ENCODE results near the gene CDC34.
A peak's percentile ranks its signal among the peaks of the same experiment; 100 is the strongest.

GRCh38 chr19:531753-532560 is at the start of gene CDC34:
- TF ChIP-seq EP300 (IDR thresholded peaks at IDR 0.05; ENCODE audit: borderline replicate concordance) (no peak), CEBPB (IDR thresholded peaks at IDR 0.05) (no peak), RAD21 (IDR thresholded peaks at IDR 0.05; ENCODE audit: low read depth) (no peak), ZBTB7A (IDR thresholded peaks at IDR 0.05; ENCODE audit: low read depth) (peak; percentile 88), MAX (IDR thresholded peaks at IDR 0.05) (no peak), EGR1 (IDR thresholded peaks at IDR 0.05) (no peak), TEAD4 (IDR thresholded peaks at IDR 0.05) (no peak), REST (IDR thresholded peaks at IDR 0.05; ENCODE audit: low read depth) (no peak), TAF1 (IDR thresholded peaks at IDR 0.05; ENCODE audit: low read depth) (peak; percentile 44; the same call in 1 of the 2 replicates), USF1 (IDR thresholded peaks at IDR 0.05) (no peak), TCF12 (IDR thresholded peaks at IDR 0.05; ENCODE audit: low read depth) (no peak), YY1 (IDR thresholded peaks at IDR 0.05; ENCODE audit: low read depth) (0 out of 2 replicates have a peak, but pooled peaks have one; percentile 6)
